Activated CD4-positive, alpha-beta T cell treated with anti-CD3 and anti-CD28 coated beads, Interleukin-2, amount 50 U/mL, for 24 hours (primary cell): Measurements from ENCODE around the gene LINC00237.
A peak's percentile ranks its signal among the peaks of the same experiment; 100 is the strongest.

Experiments used
- DNase-seq, 2 donors: peaks; one replicate each; pipeline ENCODE4 v3.0.0-alpha.2; 2020; ENCODE audit warnings: low read depth in 1 of 2, low spot score in 1 of 2

The LINC00237 gene

DNA sequence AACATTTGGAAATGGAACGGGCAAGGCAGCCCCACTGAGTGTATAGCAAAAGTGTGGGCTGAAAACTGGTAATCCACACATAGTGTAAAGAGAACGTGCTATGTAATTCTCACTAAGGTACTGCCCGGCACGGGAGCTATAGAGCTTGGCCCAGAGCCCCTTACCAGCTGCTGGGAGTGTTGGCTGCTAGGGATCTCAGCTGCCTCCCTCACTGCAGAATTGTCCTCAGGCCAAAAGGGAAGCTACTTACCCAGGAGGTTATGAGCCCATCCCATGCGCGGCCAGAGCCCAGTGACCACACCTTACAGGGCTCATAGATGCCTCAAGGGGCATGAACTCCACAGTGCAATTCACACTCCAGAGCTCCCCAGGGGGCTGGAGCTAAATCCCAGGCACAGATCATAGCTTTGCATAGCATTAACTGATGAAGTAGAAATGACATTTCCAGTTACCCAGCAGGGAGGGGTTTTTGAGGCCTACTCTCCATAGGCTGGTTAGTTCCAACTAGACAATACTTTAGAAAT lies 56.8 kb downstream of the LINC00237 start:
- no peak for DNase-seq

- peak; percentile 12 to 15 for DNase-seq
Measured at GRCh38 chr20:21048841-21049273, 57.3 kb downstream of the LINC00237 start.

DNA sequence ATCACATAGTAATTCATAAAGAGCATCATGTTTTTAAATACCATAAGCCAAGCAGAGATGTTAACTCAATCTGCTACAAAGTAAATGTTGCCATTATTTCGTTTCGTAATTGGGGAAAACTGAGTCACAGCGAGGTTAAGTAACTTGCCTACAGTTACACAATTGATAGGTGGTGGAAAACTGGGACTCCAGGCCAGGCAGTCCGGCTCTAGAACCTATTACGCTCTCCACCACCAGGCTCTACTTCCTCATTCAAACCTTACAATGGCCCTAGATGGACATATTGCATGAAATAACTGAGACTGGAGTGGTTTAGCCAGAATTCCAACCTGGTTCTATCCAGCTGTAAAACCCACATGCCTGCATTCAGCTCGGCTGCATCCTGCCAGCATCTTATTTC lies 58.2 kb downstream of the LINC00237 start:
- DNase-seq: no peak

DNA sequence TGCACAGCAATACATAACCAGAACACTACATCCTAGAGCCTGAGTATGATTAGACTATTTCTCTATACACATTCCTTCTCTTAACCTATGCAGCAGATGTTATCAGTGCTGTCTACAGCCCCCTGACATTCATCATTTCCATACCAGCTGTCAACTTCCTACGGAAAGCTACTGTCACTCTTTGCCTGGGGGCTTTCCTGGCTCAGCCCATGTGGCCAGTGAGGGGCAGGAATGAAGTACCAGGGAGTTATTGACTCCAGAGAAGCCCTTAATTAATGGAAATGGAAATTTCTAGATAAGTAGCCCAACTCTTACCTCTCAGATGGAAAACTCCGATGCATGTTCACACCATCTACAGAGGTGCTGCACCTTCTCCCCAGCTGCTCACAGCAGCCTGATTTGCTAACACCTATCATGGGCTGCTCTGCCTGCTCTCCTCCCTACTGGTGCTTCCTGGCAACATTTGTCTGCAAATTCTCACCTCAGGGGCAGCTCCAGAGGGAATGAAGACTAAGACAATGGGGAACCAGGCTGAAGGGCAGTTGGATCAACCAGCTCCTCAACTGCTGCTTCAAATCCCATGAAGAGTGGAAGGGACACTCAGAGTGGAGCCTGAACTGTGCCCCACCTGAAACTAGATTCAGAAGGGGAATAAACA lies 59.6 kb downstream of the LINC00237 start:
- DNase-seq: no peak
